CD4-positive, alpha-beta T cell treated with Interleukin-4 for 1 hour (primary cell): ENCODE data around the gene CFHR2.
"Not testable (repeated sequence)": the region's sequence is repeated elsewhere in the genome, so short reads cannot be mapped to it uniquely, and the experiment has no call there.

Experiments used
- DNase-seq, 2 donors: peaks; one replicate each; pipeline ENCODE4 v3.0.0-alpha.2; 2020 to 2022

CFHR2 gene

DNA sequence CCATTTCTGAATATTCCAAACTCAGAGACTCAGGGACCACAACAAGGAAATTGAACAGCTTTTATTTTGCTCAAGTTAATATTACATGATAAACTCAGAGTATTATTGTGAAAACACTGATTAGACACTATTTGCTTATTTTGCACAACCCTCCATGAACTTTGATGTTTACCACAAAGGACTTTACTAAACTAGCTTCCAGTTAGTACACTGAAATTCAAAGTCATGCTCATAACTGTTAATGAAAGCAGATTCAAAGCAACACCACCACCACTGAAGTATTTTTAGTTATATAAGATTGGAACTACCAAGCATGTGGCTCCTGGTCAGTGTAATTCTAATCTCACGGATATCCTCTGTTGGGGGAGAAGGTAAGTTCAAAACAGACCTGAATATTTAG lies at the start of gene CFHR2:
Gene CFHR2, plus strand, starts transcription at position 171 of the 400 bp plus-strand sequence. Its CDS starts 143 bp downstream, at position 314.
- DNase-seq = not testable (repeated sequence)

GRCh38 chr1:196896355-196896754 lies 47.2 kb upstream of the CFHR2 start:
- DNase-seq = no peak

GRCh38 chr1:196897158-196897828 lies 46.2 kb upstream of the CFHR2 start:
- no peak for DNase-seq

DNA sequence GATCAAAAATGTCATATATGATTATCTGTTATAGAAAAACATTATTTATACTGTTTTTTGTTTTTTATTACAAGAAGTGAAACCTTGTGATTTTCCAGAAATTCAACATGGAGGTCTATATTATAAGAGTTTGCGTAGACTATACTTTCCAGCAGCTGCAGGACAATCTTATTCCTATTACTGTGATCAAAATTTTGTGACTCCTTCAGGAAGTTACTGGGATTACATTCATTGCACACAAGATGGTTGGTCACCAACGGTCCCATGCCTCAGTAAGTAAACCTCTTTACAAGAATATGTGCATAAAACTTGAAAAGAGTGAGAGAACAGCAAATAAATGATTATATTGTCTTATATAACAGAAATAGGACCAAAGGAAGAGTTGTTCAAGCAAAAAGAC lies 41.2 kb upstream of the CFHR2 start:
- no peak for DNase-seq

GRCh38 chr1:196910215-196910614 lies 33.3 kb upstream of the CFHR2 start:
- DNase-seq = no peak

GRCh38 chr1:196912283-196912682 lies 31.3 kb upstream of the CFHR2 start:
- not testable (repeated sequence) for DNase-seq

GRCh38 chr1:196926839-196927238 lies 16.7 kb upstream of the CFHR2 start:
- not testable (repeated sequence) for DNase-seq

DNA sequence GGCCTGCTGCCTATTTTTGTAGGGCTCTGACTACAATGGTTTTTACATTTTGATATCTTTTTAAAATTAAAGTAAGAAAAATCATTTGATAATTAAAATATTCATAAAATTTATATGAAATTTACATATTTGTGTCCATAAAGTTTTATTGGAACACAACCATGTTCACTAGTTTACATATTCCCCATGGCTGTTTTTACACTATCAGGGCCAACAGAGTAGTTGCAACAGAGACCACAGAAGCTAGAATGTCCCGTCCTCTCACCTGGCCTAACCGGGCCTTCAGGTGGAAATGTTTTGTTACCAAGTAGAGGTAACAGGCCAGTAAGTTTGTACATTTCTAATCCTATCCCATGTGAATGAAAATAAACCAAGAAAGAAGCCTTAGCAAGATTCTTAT lies 10.7 kb upstream of the CFHR2 start:
- not testable (repeated sequence) for DNase-seq

DNA sequence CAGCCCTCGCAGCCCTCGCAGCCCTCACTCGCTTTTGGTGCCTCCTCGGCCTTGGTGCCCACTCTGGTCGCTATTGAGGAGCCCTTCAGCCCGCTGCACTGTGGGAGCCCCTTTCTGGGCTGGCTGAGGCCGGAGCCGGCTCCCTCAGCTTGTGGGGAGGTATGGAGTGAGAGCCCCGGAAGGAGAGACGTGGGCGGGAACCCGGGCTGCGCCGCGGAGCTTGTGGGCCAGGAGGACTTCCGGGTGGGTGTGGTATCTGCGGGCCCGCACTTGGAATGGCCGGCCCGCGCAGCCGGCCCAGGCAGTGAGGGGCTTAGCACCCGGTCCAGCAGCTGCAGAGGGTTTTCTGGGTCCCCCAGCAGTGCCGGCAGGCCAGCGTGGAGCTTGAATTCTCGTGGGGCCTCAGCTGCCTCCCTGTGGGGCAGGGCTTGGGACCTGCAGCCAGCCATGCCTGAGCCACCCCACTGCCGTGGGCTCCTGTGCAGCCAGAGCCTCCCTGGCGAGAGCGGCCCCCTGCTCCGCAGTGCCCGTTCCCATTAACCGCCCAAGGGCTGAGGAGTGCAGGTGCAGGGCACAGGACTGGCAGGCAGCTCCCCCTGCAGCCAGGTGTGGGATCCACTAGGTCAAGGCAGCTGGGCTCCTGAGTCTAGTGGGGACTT lies 9.9 kb upstream of the CFHR2 start:
- DNase-seq = no peak

GRCh38 chr1:196941474-196941873 lies 2.1 kb upstream of the CFHR2 start:
- DNase-seq = not testable (repeated sequence)

DNA sequence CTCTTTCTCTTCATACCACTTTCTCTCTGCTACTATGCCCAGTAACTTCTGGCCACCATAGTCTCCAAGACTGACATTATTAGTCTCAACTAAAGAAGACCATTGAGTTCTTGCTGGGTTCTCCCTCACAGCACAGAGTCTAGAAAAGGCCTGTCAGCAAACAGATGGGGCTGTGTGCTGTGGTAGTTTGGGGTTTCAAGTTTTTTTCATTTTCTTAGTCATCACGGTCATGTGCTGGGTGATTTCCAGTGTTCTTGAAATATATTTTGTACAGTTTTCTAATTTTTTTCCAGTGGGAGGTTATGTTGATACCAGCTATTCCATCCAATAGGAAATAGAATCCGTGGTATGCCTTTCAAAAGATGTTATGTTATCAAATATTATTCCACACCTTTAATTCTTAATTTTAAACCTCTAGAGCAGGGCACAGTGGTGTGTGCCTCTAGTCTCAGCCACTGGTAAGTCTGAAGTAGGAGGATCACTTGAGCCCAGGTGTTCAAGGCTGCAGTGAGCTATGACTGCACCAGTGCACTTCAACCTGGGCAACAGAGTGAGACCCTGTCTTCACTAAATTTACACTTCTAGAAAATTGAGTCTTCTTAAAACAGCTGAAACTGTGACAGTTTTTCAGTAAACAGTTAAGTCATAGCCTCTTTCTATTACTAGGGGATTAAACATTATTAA lies 8.3 kb downstream of the CFHR2 start:
- no peak for DNase-seq

GRCh38 chr1:196954778-196955177 lies 11.2 kb downstream of the CFHR2 start:
- no peak for DNase-seq

DNA sequence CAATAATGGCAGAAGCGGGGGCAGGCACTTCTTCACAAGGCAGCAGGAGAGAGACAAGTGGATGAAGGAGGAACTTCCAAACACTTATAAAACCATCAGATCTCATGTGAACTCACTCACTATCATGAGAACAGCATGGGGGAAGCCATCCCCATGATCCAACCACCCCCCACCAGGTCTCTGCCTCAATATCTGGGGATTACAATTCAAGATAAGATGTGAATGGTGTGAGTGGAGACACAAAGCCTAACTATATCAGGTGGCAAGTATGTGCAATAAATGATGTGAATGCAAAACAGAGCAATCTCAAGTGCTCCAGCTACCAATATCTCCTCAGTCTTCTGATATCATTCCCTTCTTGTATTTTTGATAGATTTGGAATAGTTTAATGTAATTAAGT lies 12.4 kb downstream of the CFHR2 start:
- DNase-seq = no peak

GRCh38 chr1:196960854-196961253 lies 17.3 kb downstream of the CFHR2 start:
- DNase-seq = no peak

DNA sequence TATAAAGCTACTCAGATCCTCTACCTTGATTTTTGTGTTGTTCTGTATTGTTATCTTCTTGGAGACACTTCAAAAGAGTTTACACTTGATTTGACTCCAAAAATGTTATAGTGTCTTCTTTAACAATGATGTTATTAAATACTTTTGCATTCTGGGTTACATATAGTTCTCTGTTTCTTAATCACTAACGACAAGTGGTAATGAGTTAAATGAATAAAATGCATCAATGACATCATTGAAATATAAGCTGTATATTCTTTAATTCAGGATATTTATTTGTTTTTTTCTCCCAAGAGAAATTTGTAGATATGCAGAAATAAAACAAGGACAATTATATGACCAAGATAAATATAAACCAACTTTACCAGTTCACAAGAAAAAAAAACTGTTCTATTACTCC lies 26.6 kb downstream of the CFHR2 start:
- no peak for DNase-seq

DNA sequence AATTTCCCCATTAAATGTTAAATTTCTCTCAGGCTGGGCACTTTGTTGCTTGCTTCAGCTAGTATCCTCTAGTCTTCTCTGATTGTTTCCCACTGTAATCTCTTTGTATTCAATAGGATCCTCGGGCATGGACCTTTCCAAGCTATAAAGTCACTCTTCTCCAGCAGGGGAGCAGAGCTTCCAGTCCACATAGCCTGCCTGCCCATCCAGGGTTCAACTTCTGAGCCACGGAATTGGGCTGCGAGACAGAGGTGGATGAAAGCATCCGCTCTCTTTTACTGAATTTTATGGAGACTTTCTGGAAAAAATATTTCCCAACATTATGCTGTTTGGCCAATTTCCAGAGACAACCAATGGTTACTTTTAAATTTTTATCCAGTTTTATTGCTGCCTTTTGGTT lies 32.7 kb downstream of the CFHR2 start:
- DNase-seq = no peak

GRCh38 chr1:196977278-196977677 lies 33.7 kb downstream of the CFHR2 start, which contains the start of gene CFHR5:
Gene CFHR5, plus strand, starts transcription at chr1:196977556. Its CDS starts 109 bp downstream, at chr1:196977665.
- DNase-seq = no peak

DNA sequence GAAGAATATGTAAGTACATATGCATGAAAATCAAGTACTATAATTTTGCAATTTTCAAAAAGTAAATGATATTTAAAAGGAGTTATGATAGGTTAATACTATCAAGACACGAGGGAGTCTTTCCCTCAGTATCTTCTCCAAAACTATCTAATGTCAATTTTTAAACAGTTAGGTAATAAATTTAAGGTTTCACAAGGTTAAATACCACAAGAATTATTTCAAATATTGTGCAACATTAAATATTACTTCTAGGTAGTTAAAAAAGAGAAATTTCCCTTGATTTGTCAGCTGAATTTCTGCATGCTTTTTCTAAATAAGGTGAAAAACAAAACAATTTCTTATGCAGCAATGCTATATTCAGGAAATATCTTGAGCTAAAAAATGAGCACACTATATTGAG lies 37.3 kb downstream of the CFHR2 start:
- no peak for DNase-seq

DNA sequence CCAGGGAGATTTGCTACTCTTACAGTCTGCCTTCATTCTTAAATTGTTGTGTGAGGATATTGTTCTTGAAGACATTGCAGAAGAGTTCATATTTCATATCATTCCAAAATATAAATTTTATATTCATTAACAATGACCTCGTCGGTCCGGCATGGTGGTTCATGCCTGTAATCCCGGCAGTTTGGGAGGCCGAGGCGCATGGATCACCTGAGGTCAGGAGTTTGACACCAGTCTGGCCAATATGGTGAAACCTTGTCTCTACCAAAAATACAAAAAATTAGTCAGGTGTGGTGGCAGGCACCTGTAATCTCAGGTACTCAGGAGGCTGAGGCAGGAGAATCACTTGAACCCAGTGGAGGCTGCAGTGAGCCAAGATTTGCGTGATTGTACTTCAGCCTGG lies 38.7 kb downstream of the CFHR2 start:
- not testable (repeated sequence) for DNase-seq

- not testable (repeated sequence) for DNase-seq
These were observed 48.5 kb downstream of the CFHR2 start for GRCh38 chr1:196991919-196992651.

DNA sequence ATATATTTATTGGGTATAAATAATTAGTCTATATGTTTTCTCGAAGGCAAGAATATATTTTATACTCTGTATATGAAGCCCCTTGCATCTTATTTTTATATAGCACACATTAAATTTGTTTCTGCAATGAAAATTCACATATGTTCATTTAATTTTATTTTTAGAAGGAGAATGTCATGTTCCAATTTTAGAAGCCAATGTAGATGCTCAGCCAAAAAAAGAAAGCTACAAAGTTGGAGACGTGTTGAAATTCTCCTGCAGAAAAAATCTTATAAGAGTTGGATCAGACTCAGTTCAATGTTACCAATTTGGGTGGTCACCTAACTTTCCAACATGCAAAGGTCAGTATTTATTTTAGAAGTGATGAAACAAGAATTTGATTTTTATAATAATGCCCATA lies 50.4 kb downstream of the CFHR2 start:
- DNase-seq = no peak

DNA sequence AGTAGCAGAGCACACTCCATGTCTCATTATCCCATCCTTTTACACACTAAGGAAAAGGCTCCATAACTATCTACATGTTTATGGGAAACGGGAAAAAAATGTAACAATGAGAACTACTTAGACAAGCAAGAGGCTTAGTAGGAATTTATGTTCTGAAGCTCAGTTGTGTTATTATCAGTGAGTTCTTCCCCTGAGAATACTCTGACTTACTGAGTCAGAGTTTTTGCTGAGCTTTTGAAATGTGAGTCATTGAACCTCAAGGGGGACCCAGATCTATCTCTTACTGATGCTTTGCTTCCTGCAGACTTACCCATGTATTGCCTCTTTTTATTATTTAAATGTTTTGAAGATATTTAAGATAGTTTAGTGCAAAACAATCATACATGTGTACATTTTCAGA lies 53.9 kb downstream of the CFHR2 start:
- DNase-seq = no peak

DNA sequence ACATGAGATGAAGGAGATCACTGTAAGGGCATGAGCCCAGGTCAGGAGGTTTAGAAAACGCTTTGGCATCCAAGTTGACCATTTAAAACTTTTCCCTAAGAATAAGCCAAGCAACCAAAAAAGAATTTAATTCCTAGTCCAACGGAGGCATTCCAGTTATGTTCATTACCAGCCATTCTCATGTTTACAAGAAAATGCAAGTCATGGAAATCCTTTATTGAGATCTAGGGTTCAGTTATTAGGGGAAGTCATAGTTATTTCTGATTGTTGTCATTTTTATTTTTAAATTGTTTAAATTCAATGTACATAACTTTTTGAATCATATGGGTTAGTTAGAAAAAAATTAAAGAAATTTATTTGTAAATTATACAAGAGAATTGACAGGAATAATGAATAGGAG lies 58.3 kb downstream of the CFHR2 start:
- no peak for DNase-seq
